KMS-11 (cell line): ENCODE data around the gene POT1.

Experiments
- H2AFZ ChIP-seq: fragments of 200-600 bp; sonication (generic); 2 replicates; pipeline ENCODE4 v1.6.1; 2016; ENCODE audit warnings: antibody characterized with exemption, mixed run types, low read depth
- H3K27ac ChIP-seq: fragments of 200-600 bp; sonication (generic); 2 replicates; pipeline ENCODE4 v1.6.1; 2016; ENCODE audit warnings: mild to moderate bottlenecking, mixed run types
- H3K27me3 ChIP-seq: fragments of 200-600 bp; sonication (generic); 2 replicates; pipeline ENCODE4 v1.6.1; 2017; ENCODE audit warnings: mild to moderate bottlenecking, low read depth, mixed run types, moderate library complexity; ENCODE audit not compliant: insufficient read depth
- H3K36me3 ChIP-seq: fragments of 200-600 bp; sonication (generic); 2 replicates; pipeline ENCODE4 v1.6.1; 2017; ENCODE audit warnings: mild to moderate bottlenecking, mixed run types; ENCODE audit not compliant: insufficient read depth
- H3K4me1 ChIP-seq: fragments of 200-600 bp; sonication (generic); 2 replicates; pipeline ENCODE4 v1.6.1; 2016; ENCODE audit warnings: mild to moderate bottlenecking, low read depth, mixed run types; ENCODE audit not compliant: poor library complexity, severe bottlenecking
- H3K4me2 ChIP-seq: fragments of 200-600 bp; sonication (generic); 2 replicates; pipeline ENCODE4 v1.7.0; 2016; ENCODE audit warnings: mild to moderate bottlenecking, mixed run types
- H3K4me3 ChIP-seq: fragments of 200-600 bp; sonication (generic); IDR thresholded peaks from 2 replicates; pipeline ENCODE4 v1.6.1; 2017; ENCODE audit warnings: low read depth, low read length, mixed read lengths; ENCODE audit not compliant: insufficient read depth
- H3K79me2 ChIP-seq: fragments of 200-600 bp; sonication (generic); 2 replicates; pipeline ENCODE4 v1.6.1; 2016; ENCODE audit warnings: low read depth, mixed run types; ENCODE audit not compliant: insufficient read depth
- H3K9ac ChIP-seq: fragments of 200-600 bp; sonication (generic); 2 replicates; pipeline ENCODE4 v1.6.1; 2016; ENCODE audit warnings: mild to moderate bottlenecking, mixed run types
- H4K20me1 ChIP-seq: fragments of 200-600 bp; sonication (generic); 2 replicates; pipeline ENCODE4 v1.6.1; 2016; ENCODE audit warnings: mild to moderate bottlenecking, mixed run types; ENCODE audit not compliant: insufficient read depth
- TF ChIP-seq, protein P1 (sequence below): fragments of 200-600 bp; sonication (generic); conservative IDR thresholded peaks from 2 replicates; pipeline ENCODE4 v1.6.1; 2017; ENCODE audit warnings: low read depth, mild to moderate bottlenecking, antibody characterized with exemption, low read length, moderate library complexity, mixed read lengths

Gene POT1

DNA sequence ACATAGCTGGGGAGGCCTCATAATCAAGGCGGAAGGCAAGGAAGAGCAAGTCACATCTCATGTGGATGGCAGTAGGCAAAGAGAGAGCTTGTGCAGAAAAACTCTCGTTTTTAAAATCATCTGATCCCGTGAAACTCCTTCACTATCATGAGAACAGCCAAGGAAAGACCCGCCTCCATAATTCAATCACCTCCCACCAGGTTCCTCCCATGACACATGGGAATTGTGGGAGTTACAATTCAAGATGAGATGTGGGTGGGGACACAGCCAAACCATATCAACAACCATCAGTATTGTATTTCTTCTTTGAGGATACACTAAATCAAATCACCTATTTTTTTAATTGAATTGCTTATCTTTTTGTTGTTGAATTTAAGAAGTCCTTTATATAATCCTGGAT lies 16.7 kb downstream of the POT1 start:
- H3K27ac ChIP-seq: no peak overlapping the region
- H2AFZ ChIP-seq: no peak overlapping the region
- no peak overlapping the region for H3K9ac ChIP-seq
- H3K36me3 ChIP-seq: no peaks in the 10 kb centered on the region
- no peaks in the 10 kb centered on the region for H4K20me1 ChIP-seq
- H3K4me2 ChIP-seq: no peak overlapping the region; the same call in 1 of the 2 replicates
- no peak overlapping the region for H3K4me3 ChIP-seq
- peaks cover 24% of the 10 kb centered on the region for H3K79me2 ChIP-seq
- TF ChIP-seq, protein P1, sequence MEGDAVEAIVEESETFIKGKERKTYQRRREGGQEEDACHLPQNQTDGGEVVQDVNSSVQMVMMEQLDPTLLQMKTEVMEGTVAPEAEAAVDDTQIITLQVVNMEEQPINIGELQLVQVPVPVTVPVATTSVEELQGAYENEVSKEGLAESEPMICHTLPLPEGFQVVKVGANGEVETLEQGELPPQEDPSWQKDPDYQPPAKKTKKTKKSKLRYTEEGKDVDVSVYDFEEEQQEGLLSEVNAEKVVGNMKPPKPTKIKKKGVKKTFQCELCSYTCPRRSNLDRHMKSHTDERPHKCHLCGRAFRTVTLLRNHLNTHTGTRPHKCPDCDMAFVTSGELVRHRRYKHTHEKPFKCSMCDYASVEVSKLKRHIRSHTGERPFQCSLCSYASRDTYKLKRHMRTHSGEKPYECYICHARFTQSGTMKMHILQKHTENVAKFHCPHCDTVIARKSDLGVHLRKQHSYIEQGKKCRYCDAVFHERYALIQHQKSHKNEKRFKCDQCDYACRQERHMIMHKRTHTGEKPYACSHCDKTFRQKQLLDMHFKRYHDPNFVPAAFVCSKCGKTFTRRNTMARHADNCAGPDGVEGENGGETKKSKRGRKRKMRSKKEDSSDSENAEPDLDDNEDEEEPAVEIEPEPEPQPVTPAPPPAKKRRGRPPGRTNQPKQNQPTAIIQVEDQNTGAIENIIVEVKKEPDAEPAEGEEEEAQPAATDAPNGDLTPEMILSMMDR: no peak
- no peaks in the 10 kb centered on the region for H3K27me3 ChIP-seq
- peaks cover 51% of the 10 kb centered on the region for H3K4me1 ChIP-seq

DNA sequence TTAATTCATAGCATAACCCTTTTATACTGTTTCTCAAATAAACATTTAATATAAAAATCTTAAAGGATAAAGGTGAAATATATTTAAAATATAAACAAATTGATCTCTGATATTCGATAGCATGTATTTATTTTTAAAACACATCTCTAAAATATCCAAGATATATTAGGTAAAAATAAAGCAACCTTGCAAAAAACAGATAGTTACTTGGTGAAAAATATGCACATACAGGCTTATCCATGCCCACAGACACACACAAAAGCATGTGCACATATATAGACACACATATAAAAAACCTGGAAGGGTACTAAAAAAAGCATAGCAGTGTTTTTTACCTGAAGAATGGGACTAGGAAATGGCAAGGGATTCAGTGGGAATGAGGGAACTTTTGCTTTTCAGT lies 19.8 kb downstream of the POT1 start:
- peaks cover 21% of the 10 kb centered on the region for H3K4me1 ChIP-seq
- H3K36me3 ChIP-seq: no peaks in the 10 kb centered on the region
- no peak overlapping the region for H2AFZ ChIP-seq
- H4K20me1 ChIP-seq: no peaks in the 10 kb centered on the region
- H3K4me3 ChIP-seq: no peak overlapping the region
- H3K9ac ChIP-seq: no peak overlapping the region
- H3K4me2 ChIP-seq: no peak overlapping the region
- no peak overlapping the region for H3K27ac ChIP-seq
- no peaks in the 10 kb centered on the region for H3K27me3 ChIP-seq
- TF ChIP-seq, protein P1: no peak
- peaks cover 18% of the 10 kb centered on the region; the same call in 1 of the 2 replicates for H3K79me2 ChIP-seq

DNA sequence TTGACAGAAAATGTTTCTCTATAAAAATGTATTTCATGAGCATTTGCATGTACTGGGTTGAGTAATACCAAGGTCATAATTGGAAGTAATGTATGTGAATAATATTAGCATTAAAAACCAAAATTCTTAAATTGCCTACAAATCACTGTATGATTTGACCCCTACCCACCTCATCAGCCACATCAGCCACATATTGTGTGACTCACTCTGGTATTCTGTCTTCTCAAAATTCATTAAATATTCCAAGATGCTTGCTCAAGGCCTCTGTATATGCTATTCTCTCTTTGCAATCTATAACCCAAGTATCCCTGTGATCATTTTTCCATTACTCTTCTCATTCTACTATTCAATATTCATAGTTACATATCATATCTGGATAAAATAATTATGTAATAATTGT lies 21.4 kb downstream of the POT1 start:
- peaks cover 18% of the 10 kb centered on the region; the same call in 1 of the 2 replicates for H3K79me2 ChIP-seq
- TF ChIP-seq, protein P1: no peak

DNA sequence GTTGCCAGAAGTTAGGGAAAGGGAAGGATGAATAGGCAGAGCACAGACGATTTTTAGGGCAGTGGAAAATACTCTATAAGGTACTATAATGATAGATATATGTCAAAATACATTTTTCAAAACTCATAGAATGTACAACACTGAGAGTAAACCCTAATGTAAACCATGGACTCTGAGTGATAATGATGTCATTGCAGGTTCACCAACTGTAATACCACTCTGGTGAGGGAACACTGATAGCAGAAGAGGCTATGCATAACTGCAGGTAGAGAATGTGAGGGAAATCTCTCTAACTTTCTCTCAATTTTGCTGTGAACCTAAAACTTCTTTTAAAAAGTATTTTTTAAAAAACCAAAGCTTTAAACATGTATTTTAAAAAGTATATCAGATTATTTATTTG lies 22.1 kb downstream of the POT1 start:
- Histone ChIP-seq H3K36me3 (no peaks in the 10 kb centered on the region), H3K27ac (no peak overlapping the region), H3K27me3 (no peaks in the 10 kb centered on the region), H3K79me2 (peaks cover 18% of the 10 kb centered on the region; the same call in 1 of the 2 replicates), H3K4me2 (no peak overlapping the region), H3K4me1 (peaks cover 3% of the 10 kb centered on the region), H4K20me1 (no peaks in the 10 kb centered on the region), H2AFZ (no peak overlapping the region), H3K4me3 (no peak overlapping the region), H3K9ac (no peak overlapping the region)
- TF ChIP-seq, protein P1: no peak

More for the DNA sequence above, 21.4 kb downstream of the POT1 start:
- no peak overlapping the region for H3K4me3 ChIP-seq
- H3K9ac ChIP-seq: no peak overlapping the region
- H3K4me1 ChIP-seq: peaks cover 6% of the 10 kb centered on the region
- no peak overlapping the region for H3K4me2 ChIP-seq
- no peaks in the 10 kb centered on the region for H4K20me1 ChIP-seq
- H3K27me3 ChIP-seq: no peaks in the 10 kb centered on the region
- H3K27ac ChIP-seq: no peak overlapping the region
- no peak overlapping the region for H2AFZ ChIP-seq
- H3K36me3 ChIP-seq: no peaks in the 10 kb centered on the region

DNA sequence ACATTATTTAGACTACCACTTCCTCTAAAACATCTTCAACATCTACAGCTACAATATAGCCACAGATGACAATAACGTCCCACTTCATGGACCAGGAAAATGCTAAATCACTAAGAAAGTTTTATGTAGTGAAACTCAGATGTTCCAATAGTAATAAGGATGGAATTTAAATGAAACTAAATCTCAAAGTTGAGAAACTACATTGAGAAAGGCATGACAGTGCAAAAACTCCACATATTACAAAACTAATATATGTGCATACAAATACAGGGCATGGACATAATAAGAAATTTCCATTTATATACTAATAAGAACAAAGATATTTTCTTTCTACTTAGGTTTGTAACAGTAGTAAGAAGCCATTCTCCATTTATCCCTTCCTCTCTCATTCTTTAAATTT lies 31.1 kb downstream of the POT1 start:
- TF ChIP-seq, protein P1: no peak
- Histone ChIP-seq H3K9ac (no peak overlapping the region), H2AFZ (no peak overlapping the region), H3K79me2 (no peaks in the 10 kb centered on the region), H3K4me1 (peaks cover 9% of the 10 kb centered on the region), H4K20me1 (no peaks in the 10 kb centered on the region), H3K27me3 (no peaks in the 10 kb centered on the region), H3K36me3 (no peaks in the 10 kb centered on the region), H3K4me2 (no peak overlapping the region), H3K4me3 (no peak overlapping the region), H3K27ac (no peak overlapping the region)
